ENCODE data around the gene WDR89. TPM values are rescaled to one million over a fixed set of nuclear protein-coding genes. Genes with fewer than 3 reads are reported as not detected.
"Not testable (repeated sequence)": the region's sequence is repeated elsewhere in the genome, so short reads cannot be mapped to it uniquely, and the experiment has no call there.

Gene WDR89
- total RNA-seq, 1 donor from 2014 or later = 9.2 TPM

DNA sequence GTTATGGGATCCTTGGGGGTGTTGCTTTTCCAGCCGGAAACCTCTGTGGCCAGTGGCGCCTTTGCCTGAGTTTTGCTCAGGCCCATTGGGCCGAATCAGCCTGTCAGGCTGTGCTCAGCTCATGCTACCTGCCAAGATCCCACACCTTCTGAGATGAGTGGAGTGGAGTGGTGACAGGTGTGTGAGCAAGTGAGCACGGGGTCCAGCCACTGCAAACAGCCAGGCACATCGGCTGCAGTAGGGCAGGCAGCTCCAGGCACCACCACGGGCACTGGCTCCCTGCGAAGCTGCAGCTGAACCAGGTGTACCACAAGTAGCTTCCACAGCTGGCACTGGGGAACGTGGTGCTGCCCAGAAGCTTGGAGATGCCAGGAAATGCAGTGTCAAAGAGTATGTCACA lies 21.1 kb upstream of the WDR89 start:
- H3K9me3 Mint-ChIP-seq (ENCODE audit: unreplicated experiment) = no peaks in the 10 kb centered on the region
- no peak for TF ChIP-seq CTCF (IDR thresholded peaks at IDR 0.05)
- no peak overlapping the region for H3K4me3 Mint-ChIP-seq (ENCODE audit: unreplicated experiment)
- DNase-seq (ENCODE audit: extremely low spot score, unreplicated experiment) = peak; percentile 73
- H3K36me3 Mint-ChIP-seq (ENCODE audit: unreplicated experiment) = no peaks in the 10 kb centered on the region
- H3K4me1 Mint-ChIP-seq (ENCODE audit: unreplicated experiment) = no peaks in the 10 kb centered on the region
- H3K27ac Mint-ChIP-seq (ENCODE audit: unreplicated experiment) = no peak overlapping the region
- no peaks in the 10 kb centered on the region for H3K27me3 Mint-ChIP-seq (ENCODE audit: unreplicated experiment)

GRCh38 chr14:63661881-63662280 lies 20.2 kb upstream of the WDR89 start:
- H3K27ac Mint-ChIP-seq (ENCODE audit: unreplicated experiment); H3K36me3 Mint-ChIP-seq (ENCODE audit: unreplicated experiment); H3K4me1 Mint-ChIP-seq (ENCODE audit: unreplicated experiment); H3K27me3 Mint-ChIP-seq (ENCODE audit: unreplicated experiment); H3K4me3 Mint-ChIP-seq (ENCODE audit: unreplicated experiment); H3K9me3 Mint-ChIP-seq (ENCODE audit: unreplicated experiment); DNase-seq (ENCODE audit: extremely low spot score, unreplicated experiment): not testable (repeated sequence)

DNA sequence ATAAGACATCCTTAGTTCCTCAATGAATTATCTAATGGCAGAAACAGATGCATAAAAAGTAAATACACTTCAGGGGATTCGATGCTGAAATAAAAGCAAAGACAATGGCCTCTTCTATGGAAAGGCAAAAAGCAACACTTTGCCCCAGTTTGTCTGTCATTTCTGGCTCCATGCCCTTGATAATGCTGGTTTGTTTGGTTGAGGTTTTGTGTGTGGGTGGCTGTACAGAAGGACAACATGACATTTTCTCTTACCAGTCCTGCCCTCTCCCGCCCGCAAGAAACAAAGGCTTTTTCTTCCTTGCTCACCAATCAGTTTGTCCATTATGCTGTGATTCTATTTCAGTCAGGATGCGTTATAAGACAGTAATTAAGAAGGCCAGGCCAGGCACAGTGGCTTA lies 18.1 kb upstream of the WDR89 start:
- Mint-ChIP-seq H3K27ac (ENCODE audit: unreplicated experiment) (no peak overlapping the region), H3K4me3 (ENCODE audit: unreplicated experiment) (no peak overlapping the region), H3K36me3 (ENCODE audit: unreplicated experiment) (no peaks in the 10 kb centered on the region), H3K27me3 (ENCODE audit: unreplicated experiment) (no peaks in the 10 kb centered on the region), H3K9me3 (ENCODE audit: unreplicated experiment) (no peaks in the 10 kb centered on the region), H3K4me1 (ENCODE audit: unreplicated experiment) (no peaks in the 10 kb centered on the region)
- no peak for TF ChIP-seq CTCF (IDR thresholded peaks at IDR 0.05)
- no peak for DNase-seq (ENCODE audit: extremely low spot score, unreplicated experiment)

DNA sequence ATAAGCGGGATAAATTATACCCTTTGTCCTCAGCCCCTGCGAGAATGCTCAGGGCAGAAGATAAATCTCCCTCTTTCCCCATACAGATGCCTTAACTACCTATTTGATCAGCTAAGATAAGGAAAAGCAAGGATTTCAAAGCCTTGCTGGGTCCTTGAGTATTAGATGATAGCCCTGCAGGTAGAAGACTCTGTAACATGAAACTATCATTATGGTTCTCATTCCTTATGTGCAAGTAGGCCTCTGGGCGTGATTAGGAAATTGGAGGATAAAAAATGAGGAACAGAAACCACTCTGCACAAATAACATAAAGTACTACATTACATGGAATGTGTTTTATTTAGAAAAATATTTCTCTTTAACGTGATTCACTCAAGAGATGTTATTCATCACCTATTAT lies 14.5 kb upstream of the WDR89 start:
- Mint-ChIP-seq H3K9me3 (ENCODE audit: unreplicated experiment) (no peaks in the 10 kb centered on the region), H3K27ac (ENCODE audit: unreplicated experiment) (no peak overlapping the region), H3K36me3 (ENCODE audit: unreplicated experiment) (peaks cover 2% of the 10 kb centered on the region), H3K4me3 (ENCODE audit: unreplicated experiment) (no peak overlapping the region), H3K4me1 (ENCODE audit: unreplicated experiment) (no peaks in the 10 kb centered on the region), H3K27me3 (ENCODE audit: unreplicated experiment) (no peaks in the 10 kb centered on the region)
- TF ChIP-seq CTCF (IDR thresholded peaks at IDR 0.05) = no peak
- no peak for DNase-seq (ENCODE audit: extremely low spot score, unreplicated experiment)

DNA sequence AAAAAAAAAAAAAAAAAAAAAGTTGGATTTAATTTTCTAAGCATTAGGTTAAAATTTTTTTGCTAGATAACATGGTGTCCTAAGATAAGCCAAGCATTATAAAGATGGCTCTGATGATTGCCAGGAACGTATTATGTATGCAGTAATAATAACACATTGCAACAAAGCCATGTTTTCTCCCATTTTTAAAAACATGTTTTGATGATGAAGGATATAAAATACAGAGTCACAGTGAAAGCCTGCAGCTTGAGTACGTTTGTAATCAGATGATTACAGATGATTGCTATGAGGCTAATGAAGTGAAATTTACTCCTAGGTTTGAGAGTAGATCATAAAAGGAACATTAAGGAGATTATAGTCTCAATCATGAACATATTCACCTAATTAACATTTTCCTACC lies 13.3 kb upstream of the WDR89 start:
- no peak for DNase-seq (ENCODE audit: extremely low spot score, unreplicated experiment)
- peaks cover 2% of the 10 kb centered on the region for H3K36me3 Mint-ChIP-seq (ENCODE audit: unreplicated experiment)
- no peak for TF ChIP-seq CTCF (IDR thresholded peaks at IDR 0.05)
- H3K4me3 Mint-ChIP-seq (ENCODE audit: unreplicated experiment) = no peak overlapping the region
- H3K4me1 Mint-ChIP-seq (ENCODE audit: unreplicated experiment) = no peaks in the 10 kb centered on the region
- no peaks in the 10 kb centered on the region for H3K9me3 Mint-ChIP-seq (ENCODE audit: unreplicated experiment)
- no peaks in the 10 kb centered on the region for H3K27me3 Mint-ChIP-seq (ENCODE audit: unreplicated experiment)
- no peak overlapping the region for H3K27ac Mint-ChIP-seq (ENCODE audit: unreplicated experiment)

- H3K4me3 Mint-ChIP-seq (ENCODE audit: unreplicated experiment) = no peak overlapping the region
- no peak overlapping the region for H3K27ac Mint-ChIP-seq (ENCODE audit: unreplicated experiment)
These were observed 12.7 kb upstream of the WDR89 start for GRCh38 chr14:63654346-63654745.

More at GRCh38 chr14:63654346-63654745, 12.7 kb upstream of the WDR89 start:
- no peak for TF ChIP-seq CTCF (IDR thresholded peaks at IDR 0.05)
- Mint-ChIP-seq H3K9me3 (ENCODE audit: unreplicated experiment) (no peaks in the 10 kb centered on the region), H3K4me1 (ENCODE audit: unreplicated experiment) (no peaks in the 10 kb centered on the region), H3K27me3 (ENCODE audit: unreplicated experiment) (no peaks in the 10 kb centered on the region), H3K36me3 (ENCODE audit: unreplicated experiment) (peaks cover 2% of the 10 kb centered on the region)
- no peak for DNase-seq (ENCODE audit: extremely low spot score, unreplicated experiment)
